Left kidney (tissue), 2 donors: ENCODE measurements around the gene PDE7B. TPM values are rescaled to one million over a fixed set of nuclear protein-coding genes. Genes with fewer than 3 reads are reported as not detected.

Source experiments
- DNase-seq: peaks from one replicate; pipeline ENCODE4 v3.0.0-alpha.2; 2013
- polyA plus RNA-seq: library from polyadenylated mRNA; unstranded; fragments of 120-200 nt; gene quantifications from one replicate; pipeline ENCODE4 v1.2.1, GENCODE V29; 2013; ENCODE audit not compliant: insufficient read length

PDE7B gene
- polyA plus RNA-seq, 1 donor, result 8.0 TPM

GRCh38 chr6:136030131-136030530 lies 178.6 kb downstream of the PDE7B start:
- no peak for DNase-seq

GRCh38 chr6:136031982-136032381 lies 180.5 kb downstream of the PDE7B start:
- DNase-seq, result no peak

GRCh38 chr6:136033416-136033815 lies 181.9 kb downstream of the PDE7B start:
- no peak for DNase-seq

- no peak for DNase-seq
These were observed 182.9 kb downstream of the PDE7B start for GRCh38 chr6:136034422-136034821.

GRCh38 chr6:136035378-136036070 lies 184.0 kb downstream of the PDE7B start:
- DNase-seq, result no peak

- no peak for DNase-seq
These were observed 184.5 kb downstream of the PDE7B start for GRCh38 chr6:136036071-136036380.

- DNase-seq, result no peak
These were observed 185.1 kb downstream of the PDE7B start for GRCh38 chr6:136036601-136037000.

- DNase-seq, result no peak
These were observed 185.9 kb downstream of the PDE7B start for GRCh38 chr6:136037242-136037875.

- peak; percentile 41 for DNase-seq
These were observed 186.5 kb downstream of the PDE7B start for GRCh38 chr6:136037876-136038460.

- DNase-seq, result no peak
These were observed 187.0 kb downstream of the PDE7B start for GRCh38 chr6:136038531-136038930.

GRCh38 chr6:136039185-136039584 lies 187.7 kb downstream of the PDE7B start:
- DNase-seq, result no peak

GRCh38 chr6:136050475-136050874 lies 199.0 kb downstream of the PDE7B start:
- no peak for DNase-seq

GRCh38 chr6:136051140-136051775 lies 199.8 kb downstream of the PDE7B start:
- no peak for DNase-seq

GRCh38 chr6:136052031-136052430 lies 200.5 kb downstream of the PDE7B start:
- no peak for DNase-seq

GRCh38 chr6:136058852-136059251 lies 207.4 kb downstream of the PDE7B start:
- no peak for DNase-seq

- no peak for DNase-seq
These were observed 207.8 kb downstream of the PDE7B start for GRCh38 chr6:136059308-136059707.

GRCh38 chr6:136060052-136060451 lies 208.6 kb downstream of the PDE7B start:
- DNase-seq, result no peak

- DNase-seq, result no peak
These were observed 209.3 kb downstream of the PDE7B start for GRCh38 chr6:136060759-136061158.

- DNase-seq, result no peak
These were observed 210.2 kb downstream of the PDE7B start for GRCh38 chr6:136061701-136062100.

- no peak for DNase-seq
These were observed 211.6 kb downstream of the PDE7B start for GRCh38 chr6:136063096-136063495.

GRCh38 chr6:136066005-136066404 lies 214.5 kb downstream of the PDE7B start:
- DNase-seq, result no peak

- no peak for DNase-seq
These were observed 216.3 kb downstream of the PDE7B start for GRCh38 chr6:136067731-136068341.

GRCh38 chr6:136069119-136069518 lies 217.6 kb downstream of the PDE7B start:
- DNase-seq, result no peak
